PC-3 (cell line): ENCODE measurements around the gene MLN. TPM values are rescaled to one million over a fixed set of nuclear protein-coding genes. Genes with fewer than 3 reads are reported as not detected.
A peak's percentile ranks its signal among the peaks of the same experiment; 100 is the strongest.

Experiments used
- ATAC-seq: fragments of 200-7000 bp; cut with Tn5 transposase; 2 replicates; pipeline ENCODE4 v1.9.1; 2020; ENCODE audit warnings: mild to moderate bottlenecking, moderate library complexity
- BruUV-seq: library from RNA; stranded (reverse); fragments of 400-500 nt; replicated peaks from 2 replicates; lab custom pipeline; 2021; lab: Mats Ljungman, UMichigan
- CTCF ChIA-PET: fragments of 300-600 bp; sonication (Branson Sonifier 250); formaldehyde crosslinking; loops from one replicate; lab custom pipeline; 2022; ENCODE audit warnings: antibody characterized with exemption; lab: Charles Lee
- POLR2A ChIA-PET: fragments of 300-600 bp; sonication (Branson Sonifier 250); formaldehyde crosslinking; loops from one replicate; lab custom pipeline; 2022; ENCODE audit warnings: antibody characterized with exemption; ENCODE audit not compliant: unreplicated experiment; lab: Charles Lee
- DNase-seq: peaks from one replicate; pipeline ENCODE4 v3.0.0-alpha.2; 2015
- H2AFZ ChIP-seq: fragments of 300-600 bp; sonication (generic); 2 replicates; pipeline ENCODE4 v1.6.0; 2016; ENCODE audit warnings: antibody characterized with exemption, low read length
- H3F3A ChIP-seq: fragments of 300-600 bp; sonication (generic); one replicate; pipeline ENCODE4 v1.6.0; 2017; ENCODE audit warnings: antibody characterized with exemption, low read length, control low read depth, mild to moderate bottlenecking; ENCODE audit not compliant: unreplicated experiment
- H3K27ac ChIP-seq: fragments of 300-600 bp; sonication (generic); 2 replicates; pipeline ENCODE4 v1.5.1; 2016; ENCODE audit warnings: mild to moderate bottlenecking, low read length
- H3K27me3 ChIP-seq: fragments of 300-600 bp; sonication (generic); 2 replicates; pipeline ENCODE4 v1.6.1; 2016; ENCODE audit warnings: low read length, mixed read lengths
- H3K36me3 ChIP-seq: fragments of 300-600 bp; sonication (generic); 2 replicates; pipeline ENCODE4 v1.6.1; 2016; ENCODE audit warnings: low read depth, mixed run types, low read length, mixed read lengths
- H3K4me1 ChIP-seq: fragments of 300-600 bp; sonication (generic); 2 replicates; pipeline ENCODE4 v1.5.1; 2016; ENCODE audit warnings: low read length; ENCODE audit not compliant: insufficient read depth
- H3K4me2 ChIP-seq: fragments of 300-600 bp; sonication (generic); 2 replicates; pipeline ENCODE4 v1.6.0; 2016; ENCODE audit warnings: low read length
- H3K4me3 ChIP-seq: fragments of 300-600 bp; sonication (generic); 2 replicates; pipeline ENCODE4 v1.5.1; 2016; ENCODE audit warnings: mild to moderate bottlenecking, low read length, mixed read lengths
- H3K79me2 ChIP-seq: fragments of 300-600 bp; sonication (generic); 2 replicates; pipeline ENCODE4 v1.6.1; 2017; ENCODE audit warnings: low read length, mixed read lengths
- H3K9ac ChIP-seq: fragments of 300-600 bp; sonication (generic); 2 replicates; pipeline ENCODE4 v1.6.0; 2016; ENCODE audit warnings: mild to moderate bottlenecking, low read length
- H3K9me2 ChIP-seq: fragments of 300-600 bp; sonication (generic); replicated peaks from 2 replicates; pipeline ENCODE4 v1.6.1; 2016; ENCODE audit warnings: mixed run types, low read length, mixed read lengths
- H3K9me3 ChIP-seq: fragments of 300-600 bp; sonication (generic); 2 replicates; pipeline ENCODE4 v1.6.1; 2016; ENCODE audit warnings: low read length, mixed read lengths
- H4K20me1 ChIP-seq: fragments of 300-600 bp; sonication (generic); 2 replicates; pipeline ENCODE4 v1.6.1; 2016; ENCODE audit warnings: low read length, mixed read lengths
- EZH2 ChIP-seq: fragments of 300-600 bp; sonication (generic); IDR thresholded peaks from one replicate; pipeline ENCODE4 v1.6.1; 2017; ENCODE audit warnings: antibody characterized with exemption, mild to moderate bottlenecking, low read length; ENCODE audit not compliant: unreplicated experiment
- EZH2phosphoT487 ChIP-seq: fragments of 300-600 bp; sonication (generic); IDR thresholded peaks from 2 replicates; pipeline ENCODE4 v1.6.1; 2018; ENCODE audit warnings: mild to moderate bottlenecking, antibody characterized with exemption, low read length, borderline replicate concordance
- intact Hi-C: fragments of 100-400 bp; cut with micrococcal nuclease; formaldehyde crosslinking; loops from 2 replicates; pipeline ENCODE4 v1.9.0; 2023
- total RNA-seq: library from RNA; depleted of rRNA; stranded (reverse); fragments of >200 nt; gene quantifications from 2 replicates; pipeline ENCODE4 v1.2.3, GENCODE V29; 2014
- TF ChIP-seq, protein P1 (sequence below): fragments of 300-600 bp; sonication (generic); conservative IDR thresholded peaks from 2 replicates; pipeline ENCODE4 v1.5.1; 2017; ENCODE audit warnings: antibody characterized with exemption, low read depth, mild to moderate bottlenecking, low read length

MLN gene
- total RNA-seq, 1 experiment from 2014 or later: not detected

DNA sequence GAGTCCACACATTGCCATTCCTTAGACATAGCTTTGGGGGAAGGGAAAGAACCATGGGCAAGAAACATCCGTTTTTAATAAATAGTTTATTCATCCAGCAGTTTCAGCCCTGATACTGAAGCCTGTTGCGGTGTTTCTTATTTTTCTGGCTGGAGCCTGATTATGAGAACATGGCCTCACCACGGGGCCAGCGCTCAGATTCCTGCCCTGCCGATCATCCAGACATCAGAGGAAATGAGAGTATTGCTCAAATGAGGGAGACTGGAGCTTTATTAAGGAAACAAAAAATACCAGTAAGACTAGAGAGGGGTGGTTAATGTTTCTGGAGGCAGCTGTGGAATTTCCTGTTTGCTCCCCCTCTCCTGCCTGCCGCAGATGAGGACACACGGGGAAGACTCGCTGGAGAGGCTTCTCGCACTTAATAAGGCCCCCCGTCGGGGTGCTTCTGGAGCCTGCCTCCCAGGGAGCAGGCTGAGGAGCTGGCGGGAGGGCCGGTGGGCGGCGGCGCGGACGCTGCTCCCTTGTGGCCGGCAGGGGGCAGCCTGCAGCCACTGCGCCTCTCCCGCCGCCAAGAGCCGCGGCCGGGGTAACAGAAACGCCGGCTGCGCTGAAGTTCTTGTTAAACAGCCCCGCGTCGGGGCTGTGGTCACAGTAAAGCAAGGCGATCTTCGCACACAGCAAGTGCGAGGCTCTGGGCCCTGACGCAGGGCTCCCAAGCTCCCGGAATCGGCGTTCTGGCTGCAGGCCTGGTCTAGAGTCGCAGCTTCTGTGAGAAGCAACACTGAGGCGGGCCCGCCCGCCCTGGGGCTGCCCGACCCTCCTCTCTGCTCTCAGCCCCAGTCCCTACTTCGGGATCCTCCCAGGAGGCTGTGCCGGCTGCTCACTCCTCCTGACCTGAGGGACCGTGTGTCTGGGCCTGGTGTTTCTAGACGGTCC, 32.4 kb downstream of the MLN start:
- Histone ChIP-seq H3K79me2 (no peaks in the 10 kb centered on the region), H2AFZ (no peak overlapping the region), H3K4me3 (no peak overlapping the region), H3K27ac (no peak overlapping the region), H3F3A (no peaks in the 10 kb centered on the region), H4K20me1 (no peaks in the 10 kb centered on the region), H3K36me3 (peaks cover 16% of the 10 kb centered on the region), H3K4me2 (no peak overlapping the region), H3K27me3 (no peaks in the 10 kb centered on the region), H3K4me1 (peaks cover 2% of the 10 kb centered on the region; the same call in 1 of the 2 replicates), H3K9me2 (no peaks in the 10 kb centered on the region), H3K9ac (no peak overlapping the region), H3K9me3 (no peaks in the 10 kb centered on the region)
- CTCF ChIA-PET: interaction anchor here (0.6 to 1.3 kb wide), 3 partner anchors 126 to 871 kb away, joined by 3 to 5 read pairs (median 3); no protein-coding TSS in a partner anchor
- ATAC-seq (peak; percentile 17; the same call in 1 of the 2 replicates), DNase-seq (peak; percentile 50)
- BruUV-seq: no TSS peak
- intact Hi-C loops: no loop called here
- POLR2A ChIA-PET: interaction anchor here (0.7 kb wide), 1 partner anchor 263 kb away, joined by 3 read pairs; no protein-coding TSS in a partner anchor
- no peak for TF ChIP-seq EZH2phosphoT487
- TF ChIP-seq EZH2: no peak
- TF ChIP-seq, protein P1, sequence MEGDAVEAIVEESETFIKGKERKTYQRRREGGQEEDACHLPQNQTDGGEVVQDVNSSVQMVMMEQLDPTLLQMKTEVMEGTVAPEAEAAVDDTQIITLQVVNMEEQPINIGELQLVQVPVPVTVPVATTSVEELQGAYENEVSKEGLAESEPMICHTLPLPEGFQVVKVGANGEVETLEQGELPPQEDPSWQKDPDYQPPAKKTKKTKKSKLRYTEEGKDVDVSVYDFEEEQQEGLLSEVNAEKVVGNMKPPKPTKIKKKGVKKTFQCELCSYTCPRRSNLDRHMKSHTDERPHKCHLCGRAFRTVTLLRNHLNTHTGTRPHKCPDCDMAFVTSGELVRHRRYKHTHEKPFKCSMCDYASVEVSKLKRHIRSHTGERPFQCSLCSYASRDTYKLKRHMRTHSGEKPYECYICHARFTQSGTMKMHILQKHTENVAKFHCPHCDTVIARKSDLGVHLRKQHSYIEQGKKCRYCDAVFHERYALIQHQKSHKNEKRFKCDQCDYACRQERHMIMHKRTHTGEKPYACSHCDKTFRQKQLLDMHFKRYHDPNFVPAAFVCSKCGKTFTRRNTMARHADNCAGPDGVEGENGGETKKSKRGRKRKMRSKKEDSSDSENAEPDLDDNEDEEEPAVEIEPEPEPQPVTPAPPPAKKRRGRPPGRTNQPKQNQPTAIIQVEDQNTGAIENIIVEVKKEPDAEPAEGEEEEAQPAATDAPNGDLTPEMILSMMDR: peak; percentile 57

DNA sequence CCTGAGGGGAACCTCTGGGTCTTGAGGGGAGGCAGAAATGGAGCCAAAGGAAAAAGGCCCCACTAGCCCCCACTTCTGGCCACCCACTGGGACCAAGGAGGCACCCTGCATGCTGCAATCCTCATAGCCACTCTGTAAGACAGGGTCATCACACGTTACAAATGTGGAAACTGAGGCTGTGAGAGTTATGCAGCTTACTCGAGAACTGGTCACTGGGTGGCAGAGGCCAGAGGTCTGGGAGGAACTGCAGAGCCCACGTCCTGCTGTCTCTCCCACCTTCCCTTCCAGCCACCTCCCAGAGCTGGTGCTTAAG, 33.0 kb downstream of the MLN start:
- no peak overlapping the region for H3K4me3 ChIP-seq
- H2AFZ ChIP-seq: no peak overlapping the region
- ChIA-PET CTCF (interaction anchor here (0.6 kb wide), 1 partner anchor 872 kb away, joined by 3 read pairs; no protein-coding TSS in a partner anchor), POLR2A (no interaction called here)
- H3K9me2 ChIP-seq: no peaks in the 10 kb centered on the region
- H3K9me3 ChIP-seq: no peaks in the 10 kb centered on the region
- no peaks in the 10 kb centered on the region for H3K79me2 ChIP-seq
- no peaks in the 10 kb centered on the region for H3K27me3 ChIP-seq
- BruUV-seq: no TSS peak
- peaks cover 10% of the 10 kb centered on the region for H3K36me3 ChIP-seq
- ATAC-seq: no peak
- no peak overlapping the region for H3K4me2 ChIP-seq
- H3K9ac ChIP-seq: no peak overlapping the region
- H3K27ac ChIP-seq: no peak overlapping the region
- H3K4me1 ChIP-seq: peaks cover 2% of the 10 kb centered on the region; the same call in 1 of the 2 replicates
- H3F3A ChIP-seq: no peaks in the 10 kb centered on the region
- TF ChIP-seq EZH2phosphoT487 (no peak), EZH2 (no peak)
- TF ChIP-seq, protein P1: no peak
- no peaks in the 10 kb centered on the region for H4K20me1 ChIP-seq
- no peak for DNase-seq
- intact Hi-C loops: no loop called here
